ENCODE results near the gene DLG2. TPM values are rescaled to one million over a fixed set of nuclear protein-coding genes. Genes with fewer than 3 reads are reported as not detected.
"Not testable (repeated sequence)": the region's sequence is repeated elsewhere in the genome, so short reads cannot be mapped to it uniquely, and the experiment has no call there.

Gene DLG2
- total RNA-seq, 4 donors from 2014 or later: 0.18 to 8.3 (median 2.5) TPM

GRCh38 chr11:84790849-84791427 lies 836.2 kb downstream of the DLG2 start:
- TF ChIP-seq, protein P1, sequence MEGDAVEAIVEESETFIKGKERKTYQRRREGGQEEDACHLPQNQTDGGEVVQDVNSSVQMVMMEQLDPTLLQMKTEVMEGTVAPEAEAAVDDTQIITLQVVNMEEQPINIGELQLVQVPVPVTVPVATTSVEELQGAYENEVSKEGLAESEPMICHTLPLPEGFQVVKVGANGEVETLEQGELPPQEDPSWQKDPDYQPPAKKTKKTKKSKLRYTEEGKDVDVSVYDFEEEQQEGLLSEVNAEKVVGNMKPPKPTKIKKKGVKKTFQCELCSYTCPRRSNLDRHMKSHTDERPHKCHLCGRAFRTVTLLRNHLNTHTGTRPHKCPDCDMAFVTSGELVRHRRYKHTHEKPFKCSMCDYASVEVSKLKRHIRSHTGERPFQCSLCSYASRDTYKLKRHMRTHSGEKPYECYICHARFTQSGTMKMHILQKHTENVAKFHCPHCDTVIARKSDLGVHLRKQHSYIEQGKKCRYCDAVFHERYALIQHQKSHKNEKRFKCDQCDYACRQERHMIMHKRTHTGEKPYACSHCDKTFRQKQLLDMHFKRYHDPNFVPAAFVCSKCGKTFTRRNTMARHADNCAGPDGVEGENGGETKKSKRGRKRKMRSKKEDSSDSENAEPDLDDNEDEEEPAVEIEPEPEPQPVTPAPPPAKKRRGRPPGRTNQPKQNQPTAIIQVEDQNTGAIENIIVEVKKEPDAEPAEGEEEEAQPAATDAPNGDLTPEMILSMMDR (IDR thresholded peaks at IDR 0.05): no peak
- no peak for TF ChIP-seq POLR2A (IDR thresholded peaks at IDR 0.05)
- no peak for DNase-seq

GRCh38 chr11:84788220-84788619 lies 838.9 kb downstream of the DLG2 start:
- TF ChIP-seq, protein P1 (IDR thresholded peaks at IDR 0.05): no peak
- TF ChIP-seq POLR2A (IDR thresholded peaks at IDR 0.05): no peak
- Histone ChIP-seq H3K27ac (no peak overlapping the region), H3K9me3 (no peaks in the 10 kb centered on the region), H3K4me3 (no peak overlapping the region), H3K36me3 (no peaks in the 10 kb centered on the region), H3K27me3 (no peaks in the 10 kb centered on the region), H3K4me1 (no peaks in the 10 kb centered on the region)
- DNase-seq: no peak

More at GRCh38 chr11:84790849-84791427, 836.2 kb downstream of the DLG2 start:
- H3K27ac ChIP-seq: no peak overlapping the region
- no peaks in the 10 kb centered on the region for H3K36me3 ChIP-seq
- H3K27me3 ChIP-seq: no peaks in the 10 kb centered on the region
- no peaks in the 10 kb centered on the region for H3K9me3 ChIP-seq
- H3K4me3 ChIP-seq: no peak overlapping the region
- H3K4me1 ChIP-seq: no peaks in the 10 kb centered on the region

DNA sequence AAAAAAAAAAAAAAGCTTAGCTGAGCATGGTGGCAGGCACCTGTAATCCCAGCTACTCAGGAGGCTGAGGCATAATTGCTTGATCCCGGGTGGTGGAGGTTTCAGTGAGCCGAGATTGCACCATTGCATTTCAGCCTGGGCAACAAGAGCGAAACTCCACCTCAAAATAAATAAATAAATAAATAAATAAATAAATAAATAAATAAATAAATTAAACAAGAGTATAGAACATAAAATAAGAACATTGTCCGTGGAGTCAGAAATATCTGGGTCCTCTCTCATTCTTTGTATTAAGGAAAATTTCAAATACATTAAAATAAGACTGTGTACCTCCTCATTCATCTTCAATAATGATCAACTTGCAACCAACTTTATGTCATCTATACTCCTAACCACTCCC lies 843.0 kb downstream of the DLG2 start:
- not testable (repeated sequence) for DNase-seq, H3K4me1 ChIP-seq, H3K27ac ChIP-seq, H3K9me3 ChIP-seq, H3K27me3 ChIP-seq, H3K4me3 ChIP-seq, H3K36me3 ChIP-seq

DNA sequence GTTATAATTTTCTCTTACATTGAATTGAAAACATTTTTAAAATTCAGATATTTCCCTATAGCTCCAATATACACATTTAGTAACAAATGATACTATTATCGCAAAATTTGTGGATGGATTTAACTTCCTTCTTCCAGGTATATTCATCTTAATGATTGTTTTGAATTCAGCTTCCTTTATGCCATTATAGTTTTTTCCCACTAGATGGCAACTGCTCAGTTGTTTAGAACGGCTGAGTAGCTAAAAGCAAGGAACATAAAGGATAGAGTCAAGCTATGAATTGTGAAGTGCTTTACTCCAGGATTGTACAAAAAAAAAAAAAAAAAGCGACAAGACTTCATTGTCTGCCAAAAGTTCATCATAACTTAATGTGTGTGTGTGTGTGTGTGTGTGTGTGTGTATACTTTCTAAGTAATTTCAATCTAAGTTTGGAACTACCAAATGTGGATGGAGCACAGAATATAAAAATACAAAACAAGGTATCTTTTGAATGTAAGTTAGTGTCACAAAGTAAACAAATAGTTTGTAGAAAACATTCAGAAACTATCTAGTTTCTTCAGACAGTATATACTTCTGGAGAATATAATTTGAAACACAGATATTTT lies 846.4 kb downstream of the DLG2 start:
- Histone ChIP-seq H3K4me1 (no peaks in the 10 kb centered on the region), H3K9me3 (no peaks in the 10 kb centered on the region), H3K4me3 (no peak overlapping the region), H3K27me3 (no peaks in the 10 kb centered on the region), H3K36me3 (no peaks in the 10 kb centered on the region), H3K27ac (no peak overlapping the region)
- DNase-seq: no peak
- TF ChIP-seq POLR2A (IDR thresholded peaks at IDR 0.05): no peak
- TF ChIP-seq, protein P1 (IDR thresholded peaks at IDR 0.05): peak in 4 of 6 experiments; percentile 6 to 42 (median 37)

- Histone ChIP-seq H3K4me1 (no peaks in the 10 kb centered on the region), H3K27me3 (no peaks in the 10 kb centered on the region), H3K4me3 (no peak overlapping the region), H3K27ac (no peak overlapping the region), H3K9me3 (peaks cover 0 to 5% (median 0%) of the 10 kb centered on the region in 4 donors), H3K36me3 (no peaks in the 10 kb centered on the region)
- no peak for DNase-seq
- TF ChIP-seq, protein P1 (IDR thresholded peaks at IDR 0.05): no peak
- TF ChIP-seq POLR2A (IDR thresholded peaks at IDR 0.05): no peak
Observed at GRCh38 chr11:84775503-84775902, 851.6 kb downstream of the DLG2 start.

DNA sequence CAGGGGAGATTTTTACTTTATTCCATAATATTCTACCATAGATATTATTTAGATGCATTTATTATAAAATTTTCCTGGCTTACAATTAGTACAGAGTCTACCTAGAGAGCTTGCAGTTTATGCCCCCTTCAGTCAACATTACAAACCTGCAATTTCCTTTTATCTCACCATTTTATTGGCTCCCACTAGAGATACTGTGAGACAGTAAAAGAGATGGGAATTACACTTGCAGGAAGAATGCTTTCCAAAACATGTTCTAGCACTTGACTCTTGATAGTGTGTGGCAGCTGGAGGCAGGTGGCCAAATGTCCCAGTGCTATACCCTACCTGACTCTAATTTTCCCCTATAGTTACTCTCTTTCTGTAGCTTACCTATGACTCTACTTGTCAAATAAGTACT lies 863.2 kb downstream of the DLG2 start:
- Histone ChIP-seq H3K4me1 (no peaks in the 10 kb centered on the region), H3K27me3 (no peaks in the 10 kb centered on the region), H3K27ac (no peak overlapping the region), H3K9me3 (no peaks in the 10 kb centered on the region), H3K4me3 (no peak overlapping the region), H3K36me3 (no peaks in the 10 kb centered on the region)
- no peak for TF ChIP-seq POLR2A (IDR thresholded peaks at IDR 0.05)
- TF ChIP-seq, protein P1 (IDR thresholded peaks at IDR 0.05): no peak
- no peak for DNase-seq
